GM12892 (cell line): ENCODE results near the gene GFER.

ENCODE experiments used
- POLR2A ChIP-seq: IDR thresholded peaks from 2 replicates; pipeline ENCODE4 v1.6.1; 2011; ENCODE audit warnings: low read depth, low read length, control low read depth
- POLR2AphosphoS5 ChIP-seq: IDR thresholded peaks from 2 replicates; pipeline ENCODE4 v1.6.1; 2011; ENCODE audit warnings: low read depth, low read length, control low read depth
- TAF1 ChIP-seq: IDR thresholded peaks from 2 replicates; pipeline ENCODE4 v1.6.1; 2011; ENCODE audit warnings: low read depth, mild to moderate bottlenecking, control low read depth, low read length, borderline replicate concordance

- TF ChIP-seq POLR2AphosphoS5 (no peak), POLR2A (no peak), TAF1 (no peak)
These were observed 11.5 kb upstream of the GFER start for GRCh38 chr16:1972490-1972877.
